Mesothelial cell of epicardium (in vitro differentiated cells): ENCODE data around the gene GRID1. TPM values are rescaled to one million over a fixed set of nuclear protein-coding genes. Genes with fewer than 3 reads are reported as not detected.
"Not testable (repeated sequence)": the region's sequence is repeated elsewhere in the genome, so short reads cannot be mapped to it uniquely, and the experiment has no call there.

Experiments
- DNase-seq, 2 experiments: peaks; one replicate each; pipeline ENCODE4 v3.0.0; 2021; ENCODE audit warnings: low spot score in 2 of 2; ENCODE audit not compliant: unreplicated experiment in 2 of 2
- H3K27ac Mint-ChIP-seq: 2 replicates; pipeline ENCODE4 v1.8.0; 2021; ENCODE audit warnings: mixed read lengths
- H3K27me3 Mint-ChIP-seq: 2 replicates; pipeline ENCODE4 v1.8.0; 2021; ENCODE audit warnings: low read depth, mixed read lengths
- H3K36me3 Mint-ChIP-seq: 2 replicates; pipeline ENCODE4 v1.8.0; 2021; ENCODE audit warnings: mixed read lengths
- H3K4me1 Mint-ChIP-seq: 2 replicates; pipeline ENCODE4 v1.8.0; 2021; ENCODE audit warnings: mixed read lengths
- H3K4me3 Mint-ChIP-seq: 2 replicates; pipeline ENCODE4 v1.8.0; 2021; ENCODE audit warnings: mild to moderate bottlenecking, moderate library complexity, mixed read lengths
- H3K9me3 Mint-ChIP-seq: 2 replicates; pipeline ENCODE4 v1.8.0; 2021; ENCODE audit warnings: mixed read lengths
- CTCF ChIP-seq: fragments of 200-600 bp; sonication (generic); IDR thresholded peaks from one replicate; pipeline ENCODE4 v1.5.0; 2021; ENCODE audit warnings: antibody characterized with exemption; ENCODE audit not compliant: unreplicated experiment
- total RNA-seq: library from RNA; stranded (reverse); gene quantifications from 3 replicates; pipeline ENCODE4 v1.2.1, GENCODE V29; 2021

The GRID1 gene
- total RNA-seq, 1 donor from 2014 or later = 0.22 TPM

- Mint-ChIP-seq H3K4me3 (no peak overlapping the region), H3K27ac (no peak overlapping the region), H3K9me3 (peaks cover 10% of the 10 kb centered on the region), H3K36me3 (no peaks in the 10 kb centered on the region), H3K27me3 (peaks cover 7% of the 10 kb centered on the region), H3K4me1 (no peaks in the 10 kb centered on the region)
- no peak for DNase-seq
- no peak for TF ChIP-seq CTCF
These were observed 330.6 kb downstream of the GRID1 start for GRCh38 chr10:86035791-86036543.

DNA sequence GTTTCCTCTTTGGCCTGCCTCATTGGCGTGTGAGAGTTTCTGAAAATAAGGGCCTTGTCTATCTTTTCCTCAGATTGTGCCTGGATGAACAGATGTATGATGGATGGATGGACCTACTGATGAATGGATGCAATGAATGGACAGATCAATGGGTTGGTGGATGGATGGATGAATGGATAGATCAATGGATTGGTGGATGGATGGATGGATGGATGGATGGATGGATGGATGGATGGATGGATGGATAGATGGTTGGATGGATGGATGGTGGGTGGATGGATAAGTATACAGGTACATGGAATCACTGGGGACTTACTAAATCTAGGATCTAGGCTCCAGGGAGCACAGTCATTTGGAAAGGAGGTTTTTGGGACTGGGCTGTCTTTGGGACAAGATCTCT lies 331.9 kb downstream of the GRID1 start:
- H3K4me1 Mint-ChIP-seq = no peaks in the 10 kb centered on the region
- H3K4me3 Mint-ChIP-seq = no peak overlapping the region
- peaks cover 22% of the 10 kb centered on the region for H3K9me3 Mint-ChIP-seq
- no peak for DNase-seq
- TF ChIP-seq CTCF = no peak
- no peaks in the 10 kb centered on the region for H3K36me3 Mint-ChIP-seq
- peaks cover 4% of the 10 kb centered on the region for H3K27me3 Mint-ChIP-seq
- H3K27ac Mint-ChIP-seq = no peak overlapping the region

- Mint-ChIP-seq H3K27me3 (no peaks in the 10 kb centered on the region), H3K9me3 (peaks cover 33% of the 10 kb centered on the region), H3K27ac (no peak overlapping the region), H3K36me3 (no peaks in the 10 kb centered on the region), H3K4me1 (no peaks in the 10 kb centered on the region), H3K4me3 (no peak overlapping the region)
- DNase-seq = no peak
- no peak for TF ChIP-seq CTCF
These were observed 333.0 kb downstream of the GRID1 start for GRCh38 chr10:86033581-86033980.

DNA sequence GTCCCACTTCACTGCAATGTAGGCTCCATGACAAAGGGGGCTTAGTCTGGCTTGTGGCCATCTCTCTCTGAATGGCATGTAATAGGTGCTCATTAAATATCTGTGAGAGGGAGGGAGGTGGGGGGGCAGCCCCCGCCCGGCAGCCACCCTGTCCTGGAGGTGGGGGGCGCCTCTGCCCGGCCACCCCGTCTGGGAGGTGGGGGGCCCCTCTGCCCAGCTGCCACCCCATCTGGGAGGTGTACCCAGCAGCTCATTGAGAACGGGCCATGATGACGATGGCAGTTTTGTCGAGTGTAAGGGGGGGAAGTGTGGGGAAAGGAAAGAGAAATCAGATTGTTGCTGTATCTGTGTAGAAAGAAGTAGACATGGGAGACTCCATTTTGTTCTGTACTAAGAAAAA lies 334.5 kb downstream of the GRID1 start:
- peaks cover 45% of the 10 kb centered on the region for H3K9me3 Mint-ChIP-seq
- DNase-seq, H3K4me1 Mint-ChIP-seq, H3K27ac Mint-ChIP-seq, H3K36me3 Mint-ChIP-seq, H3K27me3 Mint-ChIP-seq, H3K4me3 Mint-ChIP-seq: not testable (repeated sequence)

DNA sequence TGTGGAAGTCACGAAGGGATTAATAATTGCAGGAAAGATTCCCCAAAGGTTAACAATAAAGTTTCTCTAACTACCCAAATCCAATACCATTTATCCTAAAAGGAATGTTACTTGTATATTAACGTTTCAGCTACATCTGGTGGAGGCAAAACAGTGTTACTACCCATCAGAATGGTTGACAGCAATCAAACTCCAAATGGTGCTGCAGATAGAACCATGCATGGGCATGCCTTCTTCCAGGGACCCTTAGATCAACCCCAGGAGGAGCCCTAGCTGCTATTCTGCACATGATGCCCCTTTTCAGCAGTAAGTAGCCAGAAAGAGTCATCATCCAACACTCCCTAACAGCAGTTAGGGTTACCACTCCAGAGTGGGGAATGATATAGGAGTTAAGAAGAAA lies 336.3 kb downstream of the GRID1 start:
- TF ChIP-seq CTCF = no peak
- Mint-ChIP-seq H3K27me3 (no peaks in the 10 kb centered on the region), H3K4me3 (no peak overlapping the region), H3K27ac (no peak overlapping the region), H3K9me3 (peaks cover 46% of the 10 kb centered on the region), H3K4me1 (no peaks in the 10 kb centered on the region), H3K36me3 (no peaks in the 10 kb centered on the region)
- no peak for DNase-seq

GRCh38 chr10:86027346-86027745 lies 339.2 kb downstream of the GRID1 start:
- Mint-ChIP-seq H3K4me1 (no peaks in the 10 kb centered on the region), H3K36me3 (no peaks in the 10 kb centered on the region), H3K27me3 (no peaks in the 10 kb centered on the region), H3K9me3 (peaks cover 46% of the 10 kb centered on the region), H3K4me3 (no peak overlapping the region), H3K27ac (no peak overlapping the region)
- no peak for TF ChIP-seq CTCF
- no peak for DNase-seq
